SK-N-MC (cell line): ENCODE results near the gene FAM161A.
"Not testable (repeated sequence)": the region's sequence is repeated elsewhere in the genome, so short reads cannot be mapped to it uniquely, and the experiment has no call there.

Experiments used
- DNase-seq: peaks from one replicate; pipeline ENCODE4 v3.0.0-alpha.2; 2011; ENCODE audit warnings: low read depth, low spot score
- H3K27ac ChIP-seq: fragments of 200-600 bp; sonication (generic); 2 replicates; pipeline ENCODE4 v1.5.1; 2016; ENCODE audit warnings: mixed run types
- H3K36me3 ChIP-seq: fragments of 200-600 bp; sonication (generic); 2 replicates; pipeline ENCODE4 v1.6.1; 2017; ENCODE audit warnings: antibody characterized with exemption, low read length, mixed read lengths; ENCODE audit not compliant: insufficient read depth
- H3K4me3 ChIP-seq: fragments of 200-600 bp; sonication (generic); 2 replicates; pipeline ENCODE4 v1.5.1; 2016
- H3K9ac ChIP-seq: fragments of 200-600 bp; sonication (generic); 2 replicates; pipeline ENCODE4 v1.8.0; 2017; ENCODE audit warnings: mixed run types, mixed read lengths; ENCODE audit not compliant: insufficient read length
- H3K9me3 ChIP-seq: fragments of 200-600 bp; sonication (generic); 2 replicates; pipeline ENCODE4 v1.6.1; 2017; ENCODE audit warnings: low read depth, mild to moderate bottlenecking, antibody characterized with exemption, low read length, moderate library complexity, mixed read lengths
- EZH2 ChIP-seq: fragments of 200-600 bp; sonication (generic); IDR thresholded peaks from one replicate; pipeline ENCODE4 v1.6.1; 2017; ENCODE audit warnings: antibody characterized with exemption
- FOXP2 ChIP-seq: optimal IDR thresholded peaks from 2 replicates; pipeline ENCODE3; 2011; ENCODE audit warnings: mild to moderate bottlenecking, moderate library complexity; ENCODE audit not compliant: insufficient read depth; ENCODE audit errors: extremely low read length, control extremely low read depth
- POLR2AphosphoS5 ChIP-seq: IDR thresholded peaks from 2 replicates; pipeline ENCODE4 v1.6.1; 2012; ENCODE audit warnings: mild to moderate bottlenecking, low read depth, low read length, borderline replicate concordance

Gene FAM161A

DNA sequence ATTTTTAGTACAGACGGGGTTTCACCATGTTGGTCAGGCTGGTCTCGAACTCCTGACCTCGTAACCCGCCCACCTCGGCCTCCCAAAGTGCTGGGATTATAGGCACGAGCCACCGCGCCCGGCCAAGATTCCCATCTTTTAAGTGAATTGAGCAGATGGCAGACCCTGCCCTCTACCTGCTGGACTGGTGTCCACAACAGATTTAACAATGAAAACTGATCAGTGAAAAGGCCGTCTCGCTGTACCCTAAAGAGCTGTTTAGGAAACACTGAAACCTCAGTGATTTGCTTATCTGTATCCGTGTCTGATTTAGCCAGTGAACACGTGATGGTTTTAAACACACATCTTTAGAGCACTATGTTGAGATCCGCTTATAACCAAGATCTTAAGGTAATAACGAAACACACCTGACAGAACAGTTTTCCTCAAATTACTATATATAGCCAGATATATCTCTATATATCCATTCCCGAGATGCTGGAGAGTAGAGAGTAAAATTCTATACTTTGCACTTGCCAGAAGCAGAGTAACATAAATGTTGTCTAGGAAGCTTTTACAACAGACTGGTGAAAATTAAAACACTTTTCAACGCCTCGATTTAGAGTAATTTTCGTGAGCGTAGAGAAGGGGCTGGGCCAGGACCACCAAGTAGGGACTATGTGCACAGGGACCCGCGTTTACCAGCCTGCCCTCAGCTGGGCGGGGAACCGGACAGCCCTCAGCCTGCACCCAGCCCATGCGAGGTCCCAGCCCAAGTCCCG is 594 bp downstream of the FAM161A start:
- H3K9ac ChIP-seq, result peak overlapping the region; percentile 71
- H3K36me3 ChIP-seq, result no peaks in the 10 kb centered on the region
- H3K27ac ChIP-seq, result no peak overlapping the region
- H3K9me3 ChIP-seq, result no peaks in the 10 kb centered on the region
- DNase-seq, result no peak
- H3K4me3 ChIP-seq, result peak overlapping the region; percentile 91
- TF ChIP-seq POLR2AphosphoS5, result no peak
- no peak for TF ChIP-seq FOXP2
- TF ChIP-seq EZH2, result no peak

DNA sequence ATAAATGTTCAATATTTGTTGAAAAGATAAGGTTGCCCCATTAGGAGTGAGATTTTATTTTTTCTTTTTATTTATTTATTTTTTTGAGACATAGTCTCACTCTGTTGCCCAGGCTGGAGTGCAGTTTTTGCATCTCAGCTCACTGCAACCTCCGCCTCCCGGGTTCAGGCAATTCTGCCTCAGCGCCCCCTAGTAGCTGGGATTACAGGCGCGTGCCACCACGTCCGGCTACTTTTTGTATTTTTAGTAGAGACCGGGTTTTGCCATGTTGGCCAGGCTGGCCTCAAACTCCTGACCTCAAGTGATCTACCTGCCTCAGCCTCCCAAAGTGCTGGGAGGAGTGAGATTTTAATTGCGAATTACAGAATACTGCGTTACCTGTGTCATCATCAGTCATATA is 2.6 kb downstream of the FAM161A start:
- H3K27ac ChIP-seq, H3K9me3 ChIP-seq, H3K9ac ChIP-seq, H3K4me3 ChIP-seq, H3K36me3 ChIP-seq, DNase-seq: not testable (repeated sequence)

DNA sequence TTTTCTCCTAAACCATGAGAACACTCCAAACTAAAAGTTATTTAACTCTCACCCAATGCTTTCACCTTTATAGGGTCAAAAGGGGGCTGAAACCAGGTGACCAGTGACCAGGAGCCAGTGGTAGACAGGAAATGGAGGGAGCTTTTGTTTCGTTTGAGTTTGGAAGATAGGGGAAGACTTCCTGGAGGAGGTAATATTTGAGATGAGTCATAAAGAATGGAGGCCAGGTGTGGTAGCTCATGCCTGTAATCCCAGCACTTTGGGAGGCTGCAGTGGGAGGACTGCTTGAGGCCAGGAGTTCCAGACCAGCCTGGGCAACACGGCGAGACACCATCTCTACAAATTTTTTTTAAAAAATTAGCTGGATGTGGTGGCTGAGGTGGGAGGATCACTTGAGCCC is 8.5 kb downstream of the FAM161A start:
- no peak overlapping the region for H3K4me3 ChIP-seq
- no peak overlapping the region for H3K9ac ChIP-seq
- no peak overlapping the region for H3K27ac ChIP-seq
- TF ChIP-seq EZH2 (no peak), POLR2AphosphoS5 (no peak), FOXP2 (no peak)
- no peak for DNase-seq
- no peaks in the 10 kb centered on the region for H3K9me3 ChIP-seq
- no peaks in the 10 kb centered on the region for H3K36me3 ChIP-seq

DNA sequence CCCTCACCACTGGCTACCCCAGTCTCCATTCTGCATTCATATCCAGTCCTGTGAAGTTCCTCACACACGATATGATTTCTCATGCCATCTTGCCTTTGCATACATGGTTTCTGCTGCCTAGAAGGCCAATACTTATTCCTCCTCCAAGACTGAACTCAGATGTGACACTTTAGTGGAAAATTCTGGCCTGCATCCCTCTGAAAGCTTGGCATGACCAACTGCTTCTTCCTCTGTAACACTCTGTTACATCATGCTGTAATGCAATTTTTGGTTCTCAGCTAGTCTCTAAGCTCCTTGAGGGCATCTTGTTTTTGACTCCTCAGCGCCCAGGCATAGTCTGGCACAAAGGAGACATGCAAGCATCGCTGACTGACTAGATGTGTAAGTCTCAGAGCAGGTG is 12.6 kb downstream of the FAM161A start:
- H3K4me3 ChIP-seq, result no peak overlapping the region
- H3K36me3 ChIP-seq, result no peaks in the 10 kb centered on the region; the same call in 1 of the 2 replicates
- H3K9ac ChIP-seq, result no peak overlapping the region
- TF ChIP-seq FOXP2 (no peak), EZH2 (no peak), POLR2AphosphoS5 (no peak)
- H3K27ac ChIP-seq, result no peak overlapping the region
- no peak for DNase-seq
- H3K9me3 ChIP-seq, result no peaks in the 10 kb centered on the region

DNA sequence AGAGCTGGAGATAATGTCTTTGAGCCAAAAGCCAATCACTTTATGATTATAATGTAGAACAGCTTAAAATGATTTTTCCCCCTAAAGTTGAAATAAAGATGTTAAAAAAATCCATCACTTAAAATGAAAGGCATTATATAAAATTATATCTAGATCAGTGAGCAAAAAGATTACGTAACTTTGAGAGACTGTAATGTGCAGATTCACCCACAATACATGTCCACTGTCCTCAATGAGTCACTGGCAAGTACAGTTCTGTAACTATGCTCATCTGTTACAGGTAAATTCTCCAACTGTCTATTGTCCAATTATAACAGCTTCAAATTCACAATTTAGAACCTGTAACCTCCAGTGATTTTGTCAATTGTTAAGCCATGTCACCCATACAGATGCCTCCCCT is 19.0 kb downstream of the FAM161A start:
- no peak for DNase-seq
- TF ChIP-seq FOXP2 (no peak), EZH2 (no peak), POLR2AphosphoS5 (no peak)
- peaks cover 6% of the 10 kb centered on the region for H3K36me3 ChIP-seq
- H3K27ac ChIP-seq, result no peak overlapping the region
- H3K4me3 ChIP-seq, result no peak overlapping the region
- no peaks in the 10 kb centered on the region for H3K9me3 ChIP-seq
- H3K9ac ChIP-seq, result no peak overlapping the region

DNA sequence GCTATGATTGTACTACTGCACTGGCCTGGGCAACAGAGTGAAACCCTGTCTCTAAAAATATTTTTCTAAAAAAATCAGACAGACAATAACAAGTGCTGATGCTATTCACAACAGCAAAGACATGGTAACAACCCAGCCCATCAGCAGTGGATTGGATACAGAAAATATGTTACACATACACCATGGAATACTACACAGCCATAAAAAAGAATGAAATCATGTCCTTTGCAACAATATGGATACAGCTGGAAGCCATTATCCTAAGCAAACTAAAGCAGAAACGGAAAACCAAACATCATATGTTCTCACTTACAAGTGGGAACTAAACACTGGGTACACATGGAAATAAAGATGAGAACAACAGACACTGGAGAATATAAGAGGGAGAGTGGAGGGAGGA is 19.9 kb downstream of the FAM161A start:
- Histone ChIP-seq H3K36me3 (peaks cover 6% of the 10 kb centered on the region), H3K27ac (no peak overlapping the region), H3K4me3 (no peak overlapping the region), H3K9ac (no peak overlapping the region), H3K9me3 (no peaks in the 10 kb centered on the region)
- no peak for DNase-seq
- TF ChIP-seq FOXP2 (no peak), EZH2 (no peak), POLR2AphosphoS5 (no peak)

DNA sequence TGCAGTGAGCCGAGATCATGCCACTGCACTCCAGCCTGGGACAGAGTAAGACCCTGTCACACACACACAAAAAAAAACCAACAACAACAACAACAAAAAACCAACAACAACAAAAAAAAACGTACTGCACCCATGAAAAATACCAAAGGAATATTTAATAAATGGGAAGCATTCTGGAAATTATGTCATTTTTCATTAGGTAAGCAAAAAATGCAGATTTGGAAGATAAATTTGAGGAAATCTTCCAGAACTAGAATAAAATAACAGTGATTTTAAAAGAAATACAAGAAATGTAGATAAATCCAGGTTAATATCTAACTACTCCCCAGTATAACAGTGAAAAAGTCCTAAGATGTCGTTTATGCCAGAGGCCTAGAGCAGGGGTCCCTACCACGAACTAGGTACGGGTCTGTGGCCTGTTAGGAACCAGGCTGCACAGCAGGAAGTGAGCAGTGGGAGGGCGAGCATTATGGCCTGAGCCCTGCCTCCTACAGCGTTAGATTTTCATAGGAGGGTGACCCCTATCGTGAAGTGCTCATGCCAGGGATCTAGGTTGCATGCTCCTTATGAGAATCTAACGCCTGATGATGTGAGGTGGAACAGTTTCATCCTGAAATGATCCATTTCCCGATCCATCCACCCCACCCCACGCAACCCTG is 21.5 kb downstream of the FAM161A start:
- H3K4me3 ChIP-seq, result no peak overlapping the region
- H3K36me3 ChIP-seq, result peaks cover 6% of the 10 kb centered on the region
- H3K9ac ChIP-seq, result no peak overlapping the region
- TF ChIP-seq FOXP2, result no peak
- TF ChIP-seq POLR2AphosphoS5, result no peak
- TF ChIP-seq EZH2, result no peak
- no peaks in the 10 kb centered on the region for H3K9me3 ChIP-seq
- DNase-seq, result no peak
- H3K27ac ChIP-seq, result no peak overlapping the region

DNA sequence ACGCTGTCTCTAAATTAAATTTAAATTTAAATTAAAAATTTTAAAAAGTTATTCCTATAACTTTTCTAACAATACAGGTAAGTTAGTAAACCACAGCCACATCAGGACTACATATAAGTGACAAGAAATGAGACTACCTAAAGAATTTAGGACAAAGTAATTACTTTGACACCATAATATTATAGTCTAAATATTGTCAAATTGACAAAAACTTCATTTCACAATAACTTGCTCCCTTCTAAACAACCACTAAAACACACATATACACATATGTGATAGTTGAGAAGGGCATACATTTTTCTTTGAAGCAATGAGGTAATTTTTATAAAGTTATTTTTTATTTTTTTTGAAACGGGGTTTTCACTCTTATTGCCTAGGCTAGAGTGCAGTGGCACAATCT is 31.6 kb downstream of the FAM161A start:
- no peaks in the 10 kb centered on the region for H3K9me3 ChIP-seq
- no peak for DNase-seq
- no peaks in the 10 kb centered on the region for H3K36me3 ChIP-seq
- H3K27ac ChIP-seq, result no peak overlapping the region
- no peak for TF ChIP-seq EZH2
- H3K9ac ChIP-seq, result no peak overlapping the region
- H3K4me3 ChIP-seq, result no peak overlapping the region
